ENCODE data around the gene FOXR1.

- TF ChIP-seq POLR2A (IDR thresholded peaks at IDR 0.05) (no peak), CTCF (IDR thresholded peaks at IDR 0.05) (no peak)
Measured at GRCh38 chr11:118947091-118947490, 24.5 kb upstream of the FOXR1 start.
